Measurements from ENCODE around the gene TNC.

The TNC gene

GRCh38 chr9:115093520-115093919 lies 24.4 kb downstream of the TNC start:
- DNase-seq, result no peak

- DNase-seq, result no peak
Observed at GRCh38 chr9:115090486-115090885, 27.5 kb downstream of the TNC start.

GRCh38 chr9:115088860-115089259 lies 29.1 kb downstream of the TNC start:
- DNase-seq, result no peak

- DNase-seq, result no peak
Observed at GRCh38 chr9:115086886-115087285, 31.1 kb downstream of the TNC start.

GRCh38 chr9:115086461-115086860 lies 31.5 kb downstream of the TNC start:
- DNase-seq, result no peak

- no peak for DNase-seq
Observed at GRCh38 chr9:115085773-115086377, 32.1 kb downstream of the TNC start.

GRCh38 chr9:115084709-115085108 lies 33.2 kb downstream of the TNC start:
- no peak for DNase-seq

- no peak for DNase-seq
Observed at GRCh38 chr9:115084157-115084556, 33.8 kb downstream of the TNC start.

GRCh38 chr9:115080242-115080641 lies 37.7 kb downstream of the TNC start:
- no peak for DNase-seq

GRCh38 chr9:115079156-115079555 lies 38.8 kb downstream of the TNC start:
- no peak for DNase-seq

GRCh38 chr9:115073456-115073855 lies 44.5 kb downstream of the TNC start:
- DNase-seq, result no peak

GRCh38 chr9:115071176-115071575 lies 46.8 kb downstream of the TNC start:
- DNase-seq, result no peak

- no peak for DNase-seq
Observed at GRCh38 chr9:115069771-115070170, 48.2 kb downstream of the TNC start.

GRCh38 chr9:115069302-115069701 lies 48.7 kb downstream of the TNC start:
- DNase-seq, result no peak

- DNase-seq, result no peak
Observed at GRCh38 chr9:115068031-115068430, 49.9 kb downstream of the TNC start.

- no peak for DNase-seq
Observed at GRCh38 chr9:115063058-115063845, 54.7 kb downstream of the TNC start.

GRCh38 chr9:115058684-115059315 lies 59.2 kb downstream of the TNC start:
- DNase-seq, result no peak

- DNase-seq, result no peak
Observed at GRCh38 chr9:115058175-115058574, 59.8 kb downstream of the TNC start.

GRCh38 chr9:115057559-115057958 lies 60.4 kb downstream of the TNC start:
- no peak for DNase-seq

- no peak for DNase-seq
Observed at GRCh38 chr9:115050002-115050490, 67.9 kb downstream of the TNC start.

- no peak for DNase-seq
Observed at GRCh38 chr9:115046824-115047223, 71.1 kb downstream of the TNC start.

- no peak for DNase-seq
Observed at GRCh38 chr9:115046199-115046598, 71.8 kb downstream of the TNC start.

GRCh38 chr9:115043632-115044031 lies 74.3 kb downstream of the TNC start:
- no peak for DNase-seq

Measured in activated CD4-positive, alpha-beta T cell treated with anti-CD3 and anti-CD28 coated beads, Interleukin-10, Interleukin-2, amounts not matched to agents 100 ng/mL and 50 ng/mL, durations not matched to agents 16 hours and 8 hours (primary cell).